CD8-positive, alpha-beta memory T cell (primary cell): ENCODE data around the gene LASP1. TPM values are rescaled to one million over a fixed set of nuclear protein-coding genes. Genes with fewer than 3 reads are reported as not detected.
"Not testable (repeated sequence)": the region's sequence is repeated elsewhere in the genome, so short reads cannot be mapped to it uniquely, and the experiment has no call there.

Experiments
- CTCF ChIA-PET: fragments of 350-600 bp; sonication (Branson Sonifier 250); formaldehyde crosslinking; loops from one replicate; lab custom pipeline; 2021; ENCODE audit warnings: antibody characterized with exemption; lab: Charles Lee
- POLR2A ChIA-PET: fragments of 350-600 bp; sonication (Branson Sonifier 250); formaldehyde crosslinking; loops from one replicate; lab custom pipeline; 2021; ENCODE audit warnings: antibody characterized with exemption; lab: Charles Lee
- DNase-seq, 5 donors: peaks; one replicate each; pipeline versions ENCODE4 v3.0.0 to v3.0.0-alpha.2; 2020 to 2022; ENCODE audit warnings: mixed read lengths in 1 of 5
- H3K27ac ChIP-seq: one replicate; pipeline ENCODE4 v1.7.0; 2013; ENCODE audit warnings: low read depth, mild to moderate bottlenecking, low read length, moderate library complexity
- H3K27me3 ChIP-seq: 2 replicates; pipeline ENCODE4 v1.7.0; 2013; ENCODE audit warnings: low read length, mild to moderate bottlenecking; ENCODE audit not compliant: insufficient read depth, poor library complexity, severe bottlenecking
- H3K36me3 ChIP-seq: 2 replicates; pipeline ENCODE4 v1.7.0; 2013; ENCODE audit warnings: mild to moderate bottlenecking, low read length, moderate library complexity; ENCODE audit not compliant: insufficient read depth
- H3K4me1 ChIP-seq: 2 replicates; pipeline ENCODE4 v1.7.0; 2013; ENCODE audit warnings: mild to moderate bottlenecking, low read length, moderate library complexity; ENCODE audit not compliant: insufficient read depth
- H3K4me3 ChIP-seq: 2 replicates; pipeline ENCODE4 v1.7.0; 2013; ENCODE audit warnings: mild to moderate bottlenecking, low read length
- H3K9me3 ChIP-seq: 2 replicates; pipeline ENCODE4 v1.7.0; 2013; ENCODE audit warnings: mild to moderate bottlenecking, low read length
- H3K27ac Mint-ChIP-seq, 8 donors: one replicate each; pipeline ENCODE4 v1.8.0; 2020 to 2021; ENCODE audit warnings: mixed read lengths in 8 of 8, mild to moderate bottlenecking in 6 of 8, inconsistent platforms in 3 of 8, moderate library complexity in 3 of 8
- H3K27me3 Mint-ChIP-seq, 2 donors: one replicate each; pipeline ENCODE4 v1.8.0; 2020 to 2021; ENCODE audit warnings: mixed read lengths in 2 of 2, mild to moderate bottlenecking in 1 of 2, moderate library complexity in 1 of 2
- H3K36me3 Mint-ChIP-seq, 3 donors: one replicate each; pipeline ENCODE4 v1.8.0; 2020 to 2021; ENCODE audit warnings: mixed read lengths in 3 of 3, inconsistent platforms in 1 of 3, mild to moderate bottlenecking in 1 of 3
- H3K4me1 Mint-ChIP-seq, 3 donors: one replicate each; pipeline ENCODE4 v1.8.0; 2020 to 2021; ENCODE audit warnings: mixed read lengths in 3 of 3, inconsistent platforms in 1 of 3, mild to moderate bottlenecking in 1 of 3
- H3K4me3 Mint-ChIP-seq, 7 donors: one replicate each; pipeline ENCODE4 v1.8.0; 2020 to 2021; ENCODE audit warnings: mixed read lengths in 7 of 7, mild to moderate bottlenecking in 6 of 7, moderate library complexity in 4 of 7, inconsistent platforms in 2 of 7
- H3K9me3 Mint-ChIP-seq, 5 donors: one replicate each; pipeline ENCODE4 v1.8.0; 2020 to 2022; ENCODE audit warnings: mixed read lengths in 5 of 5, mild to moderate bottlenecking in 3 of 5, moderate library complexity in 2 of 5, inconsistent platforms in 1 of 5
- polyA plus RNA-seq: library from polyadenylated mRNA; unstranded; fragments of 300-500 nt; fragmentation: Illumina TruSeq; gene quantifications from one replicate; pipeline ENCODE4 v1.2.3, GENCODE V29; 2021
- total RNA-seq, 2 experiments: library from RNA; stranded (reverse); gene quantifications; one replicate each; pipeline ENCODE4 v1.2.3, GENCODE V29; 2021

Gene LASP1
- total and polyA plus RNA-seq, 3 experiments from 2014 or later, result 76.1 to 135 (median 128) TPM

- peak overlapping the region in 6 of 8 donors; percentile 57 to 86 (median 78) for H3K27ac Mint-ChIP-seq
- Histone ChIP-seq H3K4me1 (peaks cover 22% of the 10 kb centered on the region), H3K9me3 (no peaks in the 10 kb centered on the region), H3K27me3 (no peaks in the 10 kb centered on the region), H3K4me3 (no peak overlapping the region), H3K27ac (no peak overlapping the region), H3K36me3 (peaks cover 10% of the 10 kb centered on the region)
- H3K27me3 Mint-ChIP-seq, result no peaks in the 10 kb centered on the region
- H3K4me1 Mint-ChIP-seq, result peaks cover 45 to 85% (median 50%) of the 10 kb centered on the region in 3 donors
- peaks cover 0 to 71% (median 10%) of the 10 kb centered on the region in 3 donors for H3K36me3 Mint-ChIP-seq
- no peak for DNase-seq
- H3K4me3 Mint-ChIP-seq, result no peak overlapping the region
- ChIA-PET POLR2A (interaction anchor here (0.9 to 1.9 kb wide), 2 partner anchors 8 to 21 kb away, joined by 3 to 6 read pairs; no protein-coding TSS in a partner anchor), CTCF (interaction anchor here (1.0 to 1.9 kb wide), 7 partner anchors 8 to 334 kb away, joined by 3 to 8 read pairs (median 3); partner anchors contain the start of genes LASP1 and LASP1NB)
- no peaks in the 10 kb centered on the region for H3K9me3 Mint-ChIP-seq
Observed at GRCh38 chr17:38906460-38907228, 36.8 kb downstream of the LASP1 start.

DNA sequence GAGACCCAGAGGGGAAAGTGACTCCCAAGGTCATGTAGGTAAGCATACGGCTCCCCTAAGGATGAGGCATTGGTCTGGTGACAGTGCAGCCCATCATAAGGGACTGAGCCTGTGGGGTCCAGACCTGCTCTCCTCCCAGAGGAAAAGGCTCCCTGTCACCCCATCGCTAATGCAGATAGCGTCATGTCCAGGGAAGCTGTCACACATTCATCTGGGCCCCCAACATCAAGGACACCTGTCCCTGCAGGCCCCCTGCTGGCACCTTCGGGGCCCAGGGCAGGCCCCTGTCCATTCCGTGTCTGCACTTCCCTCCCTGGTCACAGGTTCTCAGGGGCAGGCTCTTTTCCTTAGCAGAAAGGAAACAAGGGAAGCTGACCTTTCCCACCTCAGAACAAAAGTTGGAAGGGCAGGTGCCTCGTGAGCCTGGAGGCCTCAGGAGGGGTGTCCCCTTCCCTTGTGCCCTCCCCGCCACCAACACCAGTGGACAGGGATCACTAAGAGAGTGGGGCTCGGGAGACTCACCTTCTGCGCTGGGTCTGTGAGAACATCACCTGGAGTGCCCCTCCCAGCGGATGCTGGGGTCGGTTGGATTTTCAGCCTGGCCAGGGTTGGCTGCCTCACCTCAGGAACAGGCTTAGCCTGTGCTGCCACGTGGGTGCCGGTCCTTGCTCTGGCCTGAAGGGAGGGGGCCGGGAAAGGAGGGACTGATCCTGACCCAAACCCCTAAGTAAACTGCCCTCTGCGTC lies 38.2 kb downstream of the LASP1 start:
- Histone ChIP-seq H3K4me3 (no peak overlapping the region), H3K36me3 (peaks cover 15% of the 10 kb centered on the region), H3K27ac (no peak overlapping the region), H3K4me1 (peaks cover 11% of the 10 kb centered on the region), H3K27me3 (no peaks in the 10 kb centered on the region), H3K9me3 (no peaks in the 10 kb centered on the region)
- peak in 1 of 5 donors; percentile 29 for DNase-seq
- Mint-ChIP-seq H3K36me3 (peaks cover 0 to 78% (median 8%) of the 10 kb centered on the region in 3 donors), H3K4me3 (peak overlapping the region in 1 of 7 donors; percentile 23), H3K4me1 (peaks cover 42 to 86% (median 49%) of the 10 kb centered on the region in 3 donors), H3K27ac (peak overlapping the region in 7 of 8 donors; percentile 19 to 84 (median 81)), H3K27me3 (no peaks in the 10 kb centered on the region), H3K9me3 (no peaks in the 10 kb centered on the region)
- POLR2A ChIA-PET, result interaction anchor here (1.9 kb wide), 1 partner anchor 10 kb away, joined by 6 read pairs; no protein-coding TSS in a partner anchor
- CTCF ChIA-PET, result interaction anchor here (1.2 to 1.9 kb wide), 3 partner anchors 16 to 332 kb away, joined by 3 to 8 read pairs (median 3); partner anchors contain the start of gene LASP1NB

GRCh38 chr17:38908676-38909181 lies 38.9 kb downstream of the LASP1 start:
- H3K4me3 Mint-ChIP-seq, result no peak overlapping the region
- H3K27me3 Mint-ChIP-seq, result no peaks in the 10 kb centered on the region
- Histone ChIP-seq H3K27me3 (no peaks in the 10 kb centered on the region), H3K36me3 (peaks cover 14% of the 10 kb centered on the region), H3K4me3 (no peak overlapping the region), H3K27ac (no peak overlapping the region), H3K9me3 (no peaks in the 10 kb centered on the region), H3K4me1 (peaks cover 5% of the 10 kb centered on the region)
- peak overlapping the region in 4 of 8 donors; percentile 19 to 42 (median 30) for H3K27ac Mint-ChIP-seq
- peaks cover 40 to 84% (median 43%) of the 10 kb centered on the region in 3 donors for H3K4me1 Mint-ChIP-seq
- peaks cover 0 to 78% (median 7%) of the 10 kb centered on the region in 3 donors for H3K36me3 Mint-ChIP-seq
- DNase-seq, result no peak
- no peaks in the 10 kb centered on the region for H3K9me3 Mint-ChIP-seq
- POLR2A ChIA-PET, result interaction anchor here (1.9 kb wide), 1 partner anchor 10 kb away, joined by 6 read pairs; no protein-coding TSS in a partner anchor
- CTCF ChIA-PET, result interaction anchor here (2.0 kb wide), 1 partner anchor 37 kb away, joined by 5 read pairs; no protein-coding TSS in a partner anchor

DNA sequence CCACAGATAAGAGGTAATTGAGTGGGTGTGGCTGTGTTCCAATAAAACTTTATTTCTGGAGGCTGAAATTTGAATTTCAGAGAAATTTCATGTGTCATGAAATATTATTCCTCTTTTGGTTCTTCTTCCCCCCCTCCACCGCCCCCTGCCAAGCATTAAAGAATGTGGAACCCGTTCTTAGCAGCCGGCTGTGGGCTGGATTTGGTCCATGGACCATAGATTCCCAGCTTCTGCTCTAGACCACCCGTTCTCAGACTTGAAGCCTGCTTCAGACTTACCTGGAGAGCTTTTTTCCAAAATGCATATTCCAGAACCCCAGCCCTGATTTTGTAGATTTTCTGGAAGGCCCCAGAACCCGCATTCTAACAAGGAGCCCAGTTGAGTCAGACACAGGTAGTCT lies 40.5 kb downstream of the LASP1 start:
- Histone ChIP-seq H3K27ac (no peak overlapping the region), H3K36me3 (peaks cover 28% of the 10 kb centered on the region), H3K27me3 (no peaks in the 10 kb centered on the region), H3K4me1 (peaks cover 5% of the 10 kb centered on the region), H3K4me3 (no peak overlapping the region), H3K9me3 (no peaks in the 10 kb centered on the region)
- CTCF ChIA-PET, result interaction anchor here (1.3 to 2.0 kb wide), 2 partner anchors 29 to 39 kb away, joined by 3 to 5 read pairs; no protein-coding TSS in a partner anchor
- Mint-ChIP-seq H3K4me3 (peak overlapping the region in 1 of 7 donors; percentile 18), H3K27ac (peak overlapping the region in 5 of 8 donors; percentile 33 to 81 (median 69)), H3K36me3 (peaks cover 0 to 80% (median 3%) of the 10 kb centered on the region in 3 donors), H3K4me1 (peaks cover 30 to 77% (median 34%) of the 10 kb centered on the region in 3 donors), H3K27me3 (no peaks in the 10 kb centered on the region), H3K9me3 (no peaks in the 10 kb centered on the region)
- POLR2A ChIA-PET, result interaction anchor here (1.1 kb wide), 1 partner anchor 40 kb away, joined by 3 read pairs; the partner anchor contains the start of gene LASP1
- DNase-seq, result peak in 1 of 5 donors; percentile 23

- POLR2A ChIA-PET, result no interaction called here
- no peak overlapping the region for H3K27ac ChIP-seq
- peaks cover 30 to 72% (median 31%) of the 10 kb centered on the region in 3 donors for H3K4me1 Mint-ChIP-seq
- H3K9me3 ChIP-seq, result no peaks in the 10 kb centered on the region
- H3K36me3 Mint-ChIP-seq, result peaks cover 0 to 82% (median 0%) of the 10 kb centered on the region in 3 donors
- H3K4me3 Mint-ChIP-seq, result peak overlapping the region in 1 of 7 donors; percentile 2
- H3K27ac Mint-ChIP-seq, result peak overlapping the region in 5 of 8 donors; percentile 54 to 87 (median 66)
- no peaks in the 10 kb centered on the region for H3K27me3 ChIP-seq
- H3K4me3 ChIP-seq, result no peak overlapping the region
- no peaks in the 10 kb centered on the region for H3K9me3 Mint-ChIP-seq
- peaks cover 5% of the 10 kb centered on the region for H3K4me1 ChIP-seq
- peak in 1 of 5 donors; percentile 26 for DNase-seq
- H3K36me3 ChIP-seq, result peaks cover 37% of the 10 kb centered on the region
- CTCF ChIA-PET, result no interaction called here
- H3K27me3 Mint-ChIP-seq, result no peaks in the 10 kb centered on the region
Observed at GRCh38 chr17:38911081-38911730, 41.3 kb downstream of the LASP1 start.

GRCh38 chr17:38911731-38912081 lies 41.8 kb downstream of the LASP1 start:
- peaks cover 0 to 83% (median 0%) of the 10 kb centered on the region in 3 donors for H3K36me3 Mint-ChIP-seq
- H3K27me3 ChIP-seq, H3K4me1 ChIP-seq, DNase-seq, H3K27ac ChIP-seq, H3K9me3 Mint-ChIP-seq, H3K27me3 Mint-ChIP-seq, H3K9me3 ChIP-seq, H3K4me3 Mint-ChIP-seq, H3K4me3 ChIP-seq: not testable (repeated sequence)
- ChIA-PET CTCF (interaction anchor here (1.4 kb wide), 1 partner anchor 13 kb away, joined by 4 read pairs; no protein-coding TSS in a partner anchor), POLR2A (interaction anchor here (0.6 kb wide), 1 partner anchor 74 kb away, joined by 4 read pairs; no protein-coding TSS in a partner anchor)
- H3K4me1 Mint-ChIP-seq, result peaks cover 30 to 67% (median 30%) of the 10 kb centered on the region in 3 donors
- peaks cover 37% of the 10 kb centered on the region for H3K36me3 ChIP-seq
- H3K27ac Mint-ChIP-seq, result peak overlapping the region in 3 of 8 donors; percentile 54 to 73 (median 60)
